SU-DHL-6 (cell line): Measurements from ENCODE around the gene HSPB8.

Experiments
- H2AFZ ChIP-seq: fragments of 200-600 bp; sonication (generic); 2 replicates; pipeline ENCODE4 v1.6.1; 2014; ENCODE audit warnings: low read depth, mild to moderate bottlenecking, moderate library complexity, mixed read lengths, antibody characterized with exemption, low read length; ENCODE audit not compliant: severe bottlenecking
- H3F3A ChIP-seq: fragments of 200-600 bp; shearing (Covaris generic); 2 replicates; pipeline ENCODE4 v1.6.0; 2016; ENCODE audit warnings: antibody characterized with exemption, mild to moderate bottlenecking; ENCODE audit not compliant: insufficient read depth
- H3K27ac ChIP-seq: fragments of 200-600 bp; sonication (generic); 2 replicates; pipeline ENCODE4 v1.5.1; 2016; ENCODE audit warnings: low read depth, mild to moderate bottlenecking, low read length, moderate library complexity, mixed read lengths
- H3K27me3 ChIP-seq: fragments of 200-600 bp; sonication (generic), shearing (Covaris generic); 2 replicates; pipeline ENCODE4 v1.6.0; 2014; ENCODE audit warnings: mild to moderate bottlenecking, low read length
- H3K36me3 ChIP-seq: fragments of 200-600 bp; sonication (generic); 2 replicates; pipeline ENCODE4 v1.6.1; 2014; ENCODE audit warnings: mild to moderate bottlenecking, low read length, mixed read lengths
- H3K4me2 ChIP-seq: fragments of 300-600, 200-600 bp; shearing (Covaris generic), sonication (generic); 2 replicates; pipeline ENCODE4 v1.6.0; 2014; ENCODE audit warnings: low read length, low read depth, mild to moderate bottlenecking; ENCODE audit not compliant: poor library complexity, severe bottlenecking
- H3K4me3 ChIP-seq: fragments of 200-600 bp; sonication (generic); 2 replicates; pipeline ENCODE4 v1.5.1; 2014; ENCODE audit warnings: antibody characterized with exemption, low read length, mild to moderate bottlenecking, mixed read lengths; ENCODE audit not compliant: insufficient read depth, poor library complexity, severe bottlenecking
- H3K79me2 ChIP-seq: fragments of 200-600 bp; sonication (generic); 2 replicates; pipeline ENCODE4 v1.6.1; 2014; ENCODE audit warnings: mild to moderate bottlenecking, low read length, moderate library complexity; ENCODE audit not compliant: insufficient read depth
- H3K9ac ChIP-seq: fragments of 200-600 bp; sonication (generic); 2 replicates; pipeline ENCODE4 v1.7.0; 2014; ENCODE audit warnings: mild to moderate bottlenecking, low read length
- H3K9me2 ChIP-seq: fragments of 200-600 bp; sonication (generic); replicated peaks from 2 replicates; pipeline ENCODE4 v1.6.1; 2014; ENCODE audit warnings: low read length; ENCODE audit not compliant: insufficient read depth
- H3K9me3 ChIP-seq: fragments of 200-600 bp; sonication (generic); 2 replicates; pipeline ENCODE4 v1.6.1; 2014; ENCODE audit warnings: low read length, mixed read lengths; ENCODE audit not compliant: insufficient read depth
- H4K20me1 ChIP-seq: fragments of 200-600 bp; sonication (generic); 2 replicates; pipeline ENCODE4 v1.6.1; 2014; ENCODE audit warnings: low read depth, mild to moderate bottlenecking, antibody characterized with exemption, low read length, moderate library complexity, mixed read lengths
- EZH2phosphoT487 ChIP-seq: fragments of 200-600 bp; sonication (generic), shearing (Covaris generic); conservative IDR thresholded peaks from 2 replicates; pipeline ENCODE4 v1.6.1; 2018; ENCODE audit warnings: mild to moderate bottlenecking, antibody characterized with exemption, low read length, moderate library complexity, mixed read lengths
- TF ChIP-seq, protein P1 (sequence below): fragments of 200-600 bp; sonication (generic); IDR thresholded peaks from one replicate; pipeline ENCODE4 v1.5.1; 2017; ENCODE audit warnings: antibody characterized with exemption, mild to moderate bottlenecking, low read length, moderate library complexity; ENCODE audit not compliant: insufficient read depth, poor library complexity, severe bottlenecking

The HSPB8 gene

DNA sequence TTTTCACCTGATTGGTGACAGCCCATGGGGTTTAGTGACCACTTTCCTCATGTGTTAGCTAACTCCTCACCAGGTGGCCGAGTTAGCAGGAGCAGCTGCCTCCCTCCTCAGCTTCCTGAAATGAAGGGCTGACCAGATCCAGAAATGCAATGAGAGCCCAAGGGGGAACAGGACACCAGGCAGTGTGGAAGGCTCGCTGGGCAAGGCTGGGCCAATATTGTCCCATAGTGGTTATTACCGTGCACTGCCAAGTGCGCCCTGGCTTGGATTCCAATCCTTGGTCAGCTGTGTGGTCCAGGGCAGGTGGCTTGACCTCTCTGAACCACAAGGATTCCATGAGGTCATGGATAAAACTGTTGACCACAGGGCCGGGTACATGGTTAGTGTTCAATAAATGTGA is 3.6 kb upstream of the HSPB8 start:
- Histone ChIP-seq H3F3A (no peaks in the 10 kb centered on the region), H3K4me2 (no peak overlapping the region), H3K9me2 (no peaks in the 10 kb centered on the region), H3K36me3 (no peaks in the 10 kb centered on the region), H4K20me1 (no peaks in the 10 kb centered on the region), H3K27ac (no peak overlapping the region), H3K9ac (no peak overlapping the region), H3K27me3 (no peaks in the 10 kb centered on the region), H3K79me2 (no peaks in the 10 kb centered on the region), H3K9me3 (no peaks in the 10 kb centered on the region), H2AFZ (no peak overlapping the region), H3K4me3 (no peak overlapping the region)
- TF ChIP-seq EZH2phosphoT487, result no peak
- TF ChIP-seq, protein P1, sequence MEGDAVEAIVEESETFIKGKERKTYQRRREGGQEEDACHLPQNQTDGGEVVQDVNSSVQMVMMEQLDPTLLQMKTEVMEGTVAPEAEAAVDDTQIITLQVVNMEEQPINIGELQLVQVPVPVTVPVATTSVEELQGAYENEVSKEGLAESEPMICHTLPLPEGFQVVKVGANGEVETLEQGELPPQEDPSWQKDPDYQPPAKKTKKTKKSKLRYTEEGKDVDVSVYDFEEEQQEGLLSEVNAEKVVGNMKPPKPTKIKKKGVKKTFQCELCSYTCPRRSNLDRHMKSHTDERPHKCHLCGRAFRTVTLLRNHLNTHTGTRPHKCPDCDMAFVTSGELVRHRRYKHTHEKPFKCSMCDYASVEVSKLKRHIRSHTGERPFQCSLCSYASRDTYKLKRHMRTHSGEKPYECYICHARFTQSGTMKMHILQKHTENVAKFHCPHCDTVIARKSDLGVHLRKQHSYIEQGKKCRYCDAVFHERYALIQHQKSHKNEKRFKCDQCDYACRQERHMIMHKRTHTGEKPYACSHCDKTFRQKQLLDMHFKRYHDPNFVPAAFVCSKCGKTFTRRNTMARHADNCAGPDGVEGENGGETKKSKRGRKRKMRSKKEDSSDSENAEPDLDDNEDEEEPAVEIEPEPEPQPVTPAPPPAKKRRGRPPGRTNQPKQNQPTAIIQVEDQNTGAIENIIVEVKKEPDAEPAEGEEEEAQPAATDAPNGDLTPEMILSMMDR, result no peak

GRCh38 chr12:119176267-119177055 is 2.3 kb upstream of the HSPB8 start:
- Histone ChIP-seq H3F3A (no peaks in the 10 kb centered on the region), H3K9me2 (no peaks in the 10 kb centered on the region), H3K4me3 (no peak overlapping the region), H3K27ac (no peak overlapping the region), H3K4me2 (no peak overlapping the region), H3K36me3 (no peaks in the 10 kb centered on the region), H2AFZ (no peak overlapping the region), H3K9me3 (no peaks in the 10 kb centered on the region), H4K20me1 (no peaks in the 10 kb centered on the region), H3K27me3 (no peaks in the 10 kb centered on the region), H3K79me2 (no peaks in the 10 kb centered on the region), H3K9ac (no peak overlapping the region)
- no peak for TF ChIP-seq EZH2phosphoT487
- TF ChIP-seq, protein P1, result no peak

DNA sequence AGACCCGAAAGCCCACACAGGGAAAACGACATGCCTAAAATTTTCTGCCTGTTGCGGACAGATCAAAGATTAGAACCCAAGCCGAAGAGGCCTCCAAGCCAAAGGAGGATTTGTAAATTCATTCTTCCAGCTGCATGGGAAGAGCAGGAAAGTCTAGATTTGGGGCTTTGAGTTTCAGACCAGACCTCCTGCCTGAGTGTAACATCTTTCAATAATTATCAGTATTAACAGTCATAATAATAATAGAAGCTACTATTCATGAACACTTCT is 1.7 kb upstream of the HSPB8 start:
- H3K79me2 ChIP-seq, result no peaks in the 10 kb centered on the region
- no peak overlapping the region for H3K9ac ChIP-seq
- H2AFZ ChIP-seq, result no peak overlapping the region
- no peaks in the 10 kb centered on the region for H3K27me3 ChIP-seq
- H3F3A ChIP-seq, result no peaks in the 10 kb centered on the region
- H3K36me3 ChIP-seq, result no peaks in the 10 kb centered on the region
- no peak overlapping the region for H3K27ac ChIP-seq
- no peak overlapping the region for H3K4me3 ChIP-seq
- no peak for TF ChIP-seq EZH2phosphoT487
- TF ChIP-seq, protein P1, result no peak
- no peaks in the 10 kb centered on the region for H3K9me2 ChIP-seq
- no peaks in the 10 kb centered on the region for H3K9me3 ChIP-seq
- H4K20me1 ChIP-seq, result no peaks in the 10 kb centered on the region
- no peak overlapping the region for H3K4me2 ChIP-seq
